Astrocyte (in vitro differentiated cells and primary cell): ENCODE results near the gene MOB3B. TPM values are rescaled to one million over a fixed set of nuclear protein-coding genes. Genes with fewer than 3 reads are reported as not detected.

ENCODE experiments used
- DNase-seq: peaks from one replicate; pipeline ENCODE4 v3.0.0-alpha.2; 2010; ENCODE audit warnings: low read depth
- FAIRE-seq: peaks from 2 replicates; lab custom pipeline; 2011; peaks lifted over from hg19 to GRCh38; lab: Jason Lieb, UNC
- H2AFZ ChIP-seq: 2 replicates; pipeline ENCODE4 v1.6.0; 2012; ENCODE audit warnings: low read depth, low read length, inconsistent platforms
- H3K27ac ChIP-seq: 2 replicates; pipeline ENCODE4 v1.5.1; 2011; ENCODE audit warnings: low read depth, low read length, inconsistent platforms
- H3K27me3 ChIP-seq: 2 replicates; pipeline ENCODE4 v1.6.0; 2011; ENCODE audit warnings: low read length, inconsistent platforms; ENCODE audit not compliant: insufficient read depth
- H3K36me3 ChIP-seq: 2 replicates; pipeline ENCODE4 v1.5.1; 2011; ENCODE audit warnings: low read length, inconsistent platforms; ENCODE audit not compliant: insufficient read depth
- H3K4me1 ChIP-seq: 2 replicates; pipeline ENCODE4 v1.5.1; 2011; ENCODE audit warnings: low read length, inconsistent platforms; ENCODE audit not compliant: insufficient read depth
- H3K4me2 ChIP-seq: 2 replicates; pipeline ENCODE4 v1.6.0; 2012; ENCODE audit warnings: low read length, inconsistent platforms
- H3K4me3 ChIP-seq: 2 replicates; pipeline ENCODE4 v1.5.1; 2011; ENCODE audit warnings: low read depth, mild to moderate bottlenecking, low read length, inconsistent platforms; ENCODE audit not compliant: insufficient read depth
- H3K79me2 ChIP-seq: 2 replicates; pipeline ENCODE4 v1.6.0; 2012; ENCODE audit warnings: mild to moderate bottlenecking, low read length, inconsistent platforms; ENCODE audit not compliant: insufficient read depth
- H3K9ac ChIP-seq: 2 replicates; pipeline ENCODE4 v1.6.0; 2012; ENCODE audit warnings: mild to moderate bottlenecking, low read length, inconsistent platforms
- H3K9me3 ChIP-seq: 2 replicates; pipeline ENCODE4 v1.5.1; 2012; ENCODE audit warnings: low read depth, mild to moderate bottlenecking, low read length, inconsistent platforms; ENCODE audit not compliant: insufficient read depth
- H4K20me1 ChIP-seq: 2 replicates; pipeline ENCODE4 v1.6.0; 2012; ENCODE audit warnings: low read length, inconsistent platforms; ENCODE audit not compliant: insufficient read depth
- H3K27ac Mint-ChIP-seq: one replicate; pipeline ENCODE4 v1.8.0; 2021; ENCODE audit warnings: mild to moderate bottlenecking, mixed read lengths; ENCODE audit not compliant: unreplicated experiment
- H3K27me3 Mint-ChIP-seq: one replicate; pipeline ENCODE4 v1.8.0; 2021; ENCODE audit warnings: low read depth, mixed read lengths; ENCODE audit not compliant: unreplicated experiment
- H3K36me3 Mint-ChIP-seq: one replicate; pipeline ENCODE4 v1.8.0; 2021; ENCODE audit warnings: low read depth, mixed read lengths; ENCODE audit not compliant: unreplicated experiment
- H3K4me1 Mint-ChIP-seq: one replicate; pipeline ENCODE4 v1.8.0; 2021; ENCODE audit warnings: low read depth, mixed read lengths; ENCODE audit not compliant: unreplicated experiment
- H3K4me3 Mint-ChIP-seq: one replicate; pipeline ENCODE4 v1.8.0; 2021; ENCODE audit warnings: mild to moderate bottlenecking, moderate library complexity, mixed read lengths; ENCODE audit not compliant: unreplicated experiment
- H3K9me3 Mint-ChIP-seq: one replicate; pipeline ENCODE4 v1.8.0; 2021; ENCODE audit warnings: mild to moderate bottlenecking, mixed read lengths; ENCODE audit not compliant: unreplicated experiment
- EZH2 ChIP-seq: IDR thresholded peaks from 2 replicates; pipeline ENCODE4 v1.6.1; 2012; ENCODE audit warnings: mild to moderate bottlenecking, low read length, inconsistent platforms; ENCODE audit not compliant: insufficient read depth
- total RNA-seq: library from RNA; stranded (reverse); gene quantifications from 2 replicates; pipeline ENCODE4 v1.2.1, GENCODE V29; 2021
- TF ChIP-seq, protein P1 (sequence below): IDR thresholded peaks from 2 replicates; pipeline ENCODE4 v1.5.1; 2011; ENCODE audit warnings: low read depth, mild to moderate bottlenecking, inconsistent platforms, low read length, moderate library complexity; ENCODE audit not compliant: insufficient read depth

MOB3B gene
- total RNA-seq, 1 donor from 2014 or later = 3.9 TPM

DNA sequence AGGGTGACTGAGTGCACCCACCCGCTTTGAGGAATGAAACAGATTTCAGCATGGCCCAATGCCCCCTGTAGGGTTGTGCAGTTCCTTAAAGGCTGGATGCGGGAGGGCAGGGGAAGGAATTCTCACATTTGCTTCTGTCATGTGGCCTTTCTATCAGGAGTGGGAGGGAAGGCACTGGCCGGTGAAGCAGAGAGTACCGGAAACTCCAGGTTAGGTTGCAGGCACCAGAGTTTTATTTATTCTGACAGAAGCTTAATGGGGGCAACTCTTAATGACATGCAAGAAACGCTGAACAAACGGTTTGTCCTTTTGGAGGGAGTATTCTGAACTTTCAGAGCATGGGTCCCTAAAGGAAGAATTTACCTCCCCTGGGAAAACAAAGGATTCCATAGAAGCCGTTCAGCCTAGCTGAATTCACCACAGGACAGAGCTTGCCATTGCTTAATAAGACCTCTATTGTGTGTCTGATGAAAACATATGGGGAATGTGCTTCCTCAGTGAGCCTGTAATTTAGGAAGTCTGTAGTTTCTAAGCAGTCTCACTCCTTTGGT lies 188.6 kb downstream of the MOB3B start:
- Histone ChIP-seq H4K20me1 (no peaks in the 10 kb centered on the region), H3K79me2 (no peaks in the 10 kb centered on the region), H3K9ac (no peak overlapping the region), H3K9me3 (no peaks in the 10 kb centered on the region), H3K4me1 (no peaks in the 10 kb centered on the region), H3K27ac (no peak overlapping the region), H3K4me2 (no peak overlapping the region), H3K36me3 (no peaks in the 10 kb centered on the region), H3K27me3 (peaks cover 3% of the 10 kb centered on the region), H2AFZ (no peak overlapping the region), H3K4me3 (no peak overlapping the region)
- DNase-seq (no peak), FAIRE-seq (no peak)
- H3K27ac Mint-ChIP-seq = no peak overlapping the region
- H3K36me3 Mint-ChIP-seq = no peaks in the 10 kb centered on the region
- TF ChIP-seq, protein P1, sequence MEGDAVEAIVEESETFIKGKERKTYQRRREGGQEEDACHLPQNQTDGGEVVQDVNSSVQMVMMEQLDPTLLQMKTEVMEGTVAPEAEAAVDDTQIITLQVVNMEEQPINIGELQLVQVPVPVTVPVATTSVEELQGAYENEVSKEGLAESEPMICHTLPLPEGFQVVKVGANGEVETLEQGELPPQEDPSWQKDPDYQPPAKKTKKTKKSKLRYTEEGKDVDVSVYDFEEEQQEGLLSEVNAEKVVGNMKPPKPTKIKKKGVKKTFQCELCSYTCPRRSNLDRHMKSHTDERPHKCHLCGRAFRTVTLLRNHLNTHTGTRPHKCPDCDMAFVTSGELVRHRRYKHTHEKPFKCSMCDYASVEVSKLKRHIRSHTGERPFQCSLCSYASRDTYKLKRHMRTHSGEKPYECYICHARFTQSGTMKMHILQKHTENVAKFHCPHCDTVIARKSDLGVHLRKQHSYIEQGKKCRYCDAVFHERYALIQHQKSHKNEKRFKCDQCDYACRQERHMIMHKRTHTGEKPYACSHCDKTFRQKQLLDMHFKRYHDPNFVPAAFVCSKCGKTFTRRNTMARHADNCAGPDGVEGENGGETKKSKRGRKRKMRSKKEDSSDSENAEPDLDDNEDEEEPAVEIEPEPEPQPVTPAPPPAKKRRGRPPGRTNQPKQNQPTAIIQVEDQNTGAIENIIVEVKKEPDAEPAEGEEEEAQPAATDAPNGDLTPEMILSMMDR = no peak
- no peak for TF ChIP-seq EZH2
- peaks cover 2% of the 10 kb centered on the region for H3K9me3 Mint-ChIP-seq
- H3K4me3 Mint-ChIP-seq = no peak overlapping the region
- peaks cover 2% of the 10 kb centered on the region for H3K27me3 Mint-ChIP-seq
- peaks cover 17% of the 10 kb centered on the region for H3K4me1 Mint-ChIP-seq

DNA sequence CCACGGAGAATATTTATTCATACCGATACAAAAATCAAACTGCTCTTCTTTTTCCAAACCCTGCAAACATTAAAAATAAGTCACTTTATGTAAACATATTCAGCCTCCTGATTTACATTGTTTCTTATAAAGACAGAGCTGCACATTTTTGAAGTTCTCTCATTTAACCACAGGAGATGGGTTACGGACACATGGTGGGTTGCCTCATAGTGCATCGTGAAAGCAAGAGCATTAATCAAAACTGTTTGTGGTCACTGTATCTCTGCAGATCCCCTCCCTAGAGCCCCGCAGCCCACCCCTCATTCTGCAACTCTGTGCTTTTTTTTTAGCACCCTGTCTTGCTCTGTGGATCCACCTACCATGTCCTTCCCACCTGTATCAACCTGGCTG lies 189.3 kb downstream of the MOB3B start:
- H3K27me3 Mint-ChIP-seq = peaks cover 2% of the 10 kb centered on the region
- Histone ChIP-seq H4K20me1 (no peaks in the 10 kb centered on the region), H3K9ac (no peak overlapping the region), H3K36me3 (no peaks in the 10 kb centered on the region), H3K4me3 (no peak overlapping the region), H3K4me2 (no peak overlapping the region), H3K79me2 (no peaks in the 10 kb centered on the region), H3K4me1 (no peaks in the 10 kb centered on the region), H3K27me3 (peaks cover 3% of the 10 kb centered on the region), H3K27ac (no peak overlapping the region), H2AFZ (no peak overlapping the region), H3K9me3 (no peaks in the 10 kb centered on the region)
- H3K27ac Mint-ChIP-seq = no peak overlapping the region
- H3K36me3 Mint-ChIP-seq = no peaks in the 10 kb centered on the region
- peaks cover 17% of the 10 kb centered on the region for H3K4me1 Mint-ChIP-seq
- DNase-seq (no peak), FAIRE-seq (no peak)
- TF ChIP-seq, protein P1 = no peak
- TF ChIP-seq EZH2 = no peak
- peaks cover 2% of the 10 kb centered on the region for H3K9me3 Mint-ChIP-seq
- no peak overlapping the region for H3K4me3 Mint-ChIP-seq

DNA sequence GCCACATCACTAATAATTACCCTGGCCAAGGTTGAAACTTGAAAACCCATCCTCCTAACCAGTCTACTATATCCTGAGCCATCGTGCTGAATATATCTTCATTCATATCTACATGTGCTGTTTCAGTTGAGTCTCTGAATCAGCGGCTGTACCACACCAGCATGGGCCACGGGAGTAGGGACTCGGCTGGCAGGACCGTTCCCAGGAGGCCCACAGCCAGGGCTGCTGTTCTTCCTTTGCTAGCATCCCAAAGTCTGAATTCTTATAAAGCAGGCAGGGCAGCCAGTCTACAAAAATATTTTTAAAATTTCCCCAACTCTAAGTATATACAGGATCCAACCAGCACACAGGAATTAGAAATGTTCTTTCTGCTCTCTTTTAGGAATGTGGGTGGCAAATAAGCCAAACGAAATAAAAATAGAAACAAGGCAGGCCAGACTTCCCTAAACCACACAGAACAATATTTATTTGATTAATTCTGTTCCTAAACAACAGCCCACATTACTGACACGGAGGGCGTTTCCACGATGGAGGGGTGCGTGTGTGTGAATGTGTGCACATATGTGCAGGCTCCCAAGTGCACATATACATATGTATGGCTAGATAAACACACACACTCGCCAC lies 189.8 kb downstream of the MOB3B start:
- FAIRE-seq (no peak), DNase-seq (no peak)
- Mint-ChIP-seq H3K36me3 (no peaks in the 10 kb centered on the region), H3K4me3 (no peak overlapping the region), H3K9me3 (peaks cover 2% of the 10 kb centered on the region), H3K27me3 (peaks cover 2% of the 10 kb centered on the region), H3K27ac (no peak overlapping the region), H3K4me1 (peaks cover 17% of the 10 kb centered on the region)
- TF ChIP-seq EZH2 = no peak
- TF ChIP-seq, protein P1 = no peak
- Histone ChIP-seq H2AFZ (no peak overlapping the region), H3K36me3 (no peaks in the 10 kb centered on the region), H4K20me1 (no peaks in the 10 kb centered on the region), H3K4me3 (no peak overlapping the region), H3K9ac (no peak overlapping the region), H3K4me2 (no peak overlapping the region), H3K27me3 (peaks cover 3% of the 10 kb centered on the region), H3K79me2 (no peaks in the 10 kb centered on the region), H3K27ac (no peak overlapping the region), H3K4me1 (no peaks in the 10 kb centered on the region), H3K9me3 (no peaks in the 10 kb centered on the region)
